HG02973 (cell line): ENCODE measurements around the gene DNASE1L3.
"Not testable (repeated sequence)": the region's sequence is repeated elsewhere in the genome, so short reads cannot be mapped to it uniquely, and the experiment has no call there.

Source experiments
- ATAC-seq: cut with Tn5 transposase; IDR thresholded peaks from one replicate; pipeline ENCODE4 v1.9.1; 2021; ENCODE audit warnings: moderate library complexity; ENCODE audit not compliant: unreplicated experiment

The DNASE1L3 gene

GRCh38 chr3:58202917-58203360, 7.8 kb downstream of the DNASE1L3 start:
- no peak for ATAC-seq

DNA sequence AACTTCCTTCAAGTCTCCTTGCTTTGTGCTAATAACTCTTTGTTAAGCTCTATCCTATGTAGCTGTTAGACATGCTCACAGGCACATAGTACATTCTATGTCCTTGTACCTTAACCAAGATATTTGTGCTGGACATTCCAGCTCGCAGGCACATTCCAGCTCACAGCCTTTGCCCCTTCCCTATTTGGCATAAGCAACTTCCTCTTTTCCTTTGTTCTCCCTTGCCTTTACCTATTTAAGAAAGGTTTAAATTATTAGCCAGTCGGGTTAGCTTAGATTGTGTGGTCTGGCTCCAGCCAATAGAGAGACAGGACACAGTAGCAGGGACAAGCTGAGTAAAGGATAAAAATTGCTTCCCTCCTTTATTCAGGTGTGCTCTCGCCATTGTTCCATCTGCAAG, 9.3 kb downstream of the DNASE1L3 start:
- not testable (repeated sequence) for ATAC-seq

- no peak for ATAC-seq
These were observed 9.9 kb downstream of the DNASE1L3 start for GRCh38 chr3:58200846-58201355.

- ATAC-seq, result no peak
These were observed 10.6 kb downstream of the DNASE1L3 start for GRCh38 chr3:58200121-58200709.

- no peak for ATAC-seq
These were observed 12.0 kb downstream of the DNASE1L3 start for GRCh38 chr3:58198804-58199203.

DNA sequence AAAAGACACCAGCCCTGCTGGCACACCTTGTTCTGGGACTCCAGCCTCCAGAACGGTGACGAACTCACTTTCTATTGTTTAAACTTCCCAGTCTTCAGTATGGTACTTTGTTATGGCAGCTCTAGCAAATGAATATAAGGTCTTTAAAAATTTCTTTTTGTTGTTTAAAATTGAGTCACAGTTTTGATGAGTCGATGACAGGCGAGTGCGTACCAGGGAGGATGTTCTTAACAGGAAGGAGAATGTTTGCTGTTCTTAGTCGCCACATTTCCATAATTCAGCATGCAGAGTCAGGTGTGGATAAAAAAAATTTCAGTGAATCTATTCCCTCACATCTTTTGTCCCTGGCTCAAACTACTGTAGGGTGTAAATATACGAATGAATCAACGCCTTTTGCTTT, 12.4 kb downstream of the DNASE1L3 start:
- no peak for ATAC-seq

DNA sequence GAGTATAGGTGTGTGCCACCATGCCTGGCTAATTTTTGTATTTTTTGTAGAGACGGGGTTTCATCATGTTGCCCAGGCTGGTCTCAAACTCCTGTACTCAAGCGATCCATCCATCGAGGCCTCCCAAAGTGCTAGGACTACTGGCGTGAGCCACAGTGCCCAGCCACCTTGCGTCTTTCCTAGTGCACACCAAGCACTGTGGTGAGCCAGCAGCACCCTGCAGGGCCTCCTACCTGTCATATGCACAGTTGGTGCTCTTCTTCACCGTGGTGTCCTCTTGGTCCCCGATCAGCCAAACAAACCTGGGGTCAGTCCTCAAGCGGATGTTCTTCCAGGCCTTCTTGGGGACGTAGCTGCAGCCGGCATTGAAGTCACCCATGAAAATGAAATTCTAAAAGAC, 13.2 kb downstream of the DNASE1L3 start:
- ATAC-seq, result no peak

- ATAC-seq, result no peak
These were observed 16.9 kb downstream of the DNASE1L3 start for GRCh38 chr3:58193682-58194407.

DNA sequence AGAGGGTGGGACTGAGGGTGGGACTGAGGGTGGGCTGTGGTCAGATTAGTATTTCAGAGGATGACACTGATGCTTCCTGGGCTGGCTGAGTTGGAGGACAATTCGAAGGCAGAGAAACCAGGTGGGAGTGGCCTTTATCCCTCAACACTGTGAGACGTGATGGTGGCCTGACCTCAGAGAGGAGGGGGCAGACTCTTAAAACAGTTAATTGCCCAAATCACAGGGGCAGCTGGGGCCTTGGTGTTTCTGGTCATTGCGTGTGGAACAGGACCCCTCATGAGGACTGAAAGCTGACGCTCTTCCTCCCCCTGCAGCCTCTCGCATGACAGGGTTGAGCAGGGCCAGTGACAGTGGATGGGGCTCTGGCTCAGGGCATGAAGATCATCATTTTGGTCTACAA, 18.7 kb downstream of the DNASE1L3 start:
- ATAC-seq, result no peak

- no peak for ATAC-seq
These were observed 19.3 kb downstream of the DNASE1L3 start for GRCh38 chr3:58191361-58191991.

- no peak for ATAC-seq
These were observed 19.9 kb downstream of the DNASE1L3 start for GRCh38 chr3:58190882-58191281.

- no peak for ATAC-seq
These were observed 20.5 kb downstream of the DNASE1L3 start for GRCh38 chr3:58190291-58190690.

DNA sequence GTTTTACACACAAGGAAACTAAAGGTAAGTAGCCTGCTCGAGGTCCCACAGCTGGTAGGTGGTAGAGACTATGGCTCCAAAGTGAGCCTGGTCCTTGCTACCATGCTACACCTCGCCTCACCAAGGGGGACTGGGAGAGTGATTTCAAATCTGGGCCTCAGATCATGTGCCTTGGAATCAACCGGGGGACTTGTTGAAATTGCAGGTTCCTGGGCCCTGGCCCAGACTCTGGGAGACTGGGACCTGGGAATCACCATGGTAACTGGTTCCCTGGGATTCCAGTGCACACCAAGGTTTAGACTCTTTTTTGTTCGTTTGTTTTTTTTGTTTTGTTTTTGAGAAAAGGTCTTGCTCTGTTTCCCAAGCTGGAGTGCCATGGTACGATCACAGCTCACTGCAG, 21.1 kb downstream of the DNASE1L3 start:
- ATAC-seq, result no peak

- no peak for ATAC-seq
These were observed 21.8 kb downstream of the DNASE1L3 start for GRCh38 chr3:58188921-58189451.

GRCh38 chr3:58188173-58188564, 22.6 kb downstream of the DNASE1L3 start:
- no peak for ATAC-seq

DNA sequence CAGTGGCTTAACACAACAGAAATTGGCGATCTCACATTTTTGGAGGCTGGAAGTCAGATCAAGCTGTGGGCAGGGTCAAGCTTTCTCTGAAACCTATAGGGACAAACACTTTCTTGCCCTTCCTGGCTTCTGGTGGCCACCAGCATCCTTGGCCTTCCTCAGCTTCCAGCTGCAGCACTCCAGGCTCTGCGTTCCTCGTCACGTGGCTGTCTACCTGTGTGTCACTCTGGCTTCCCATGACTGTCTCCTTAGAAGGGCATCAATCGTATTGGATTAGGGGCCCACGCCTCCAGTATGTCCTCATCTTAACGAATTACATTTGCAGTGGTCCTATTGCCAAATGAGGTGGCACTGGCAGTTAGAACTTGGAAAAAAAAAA, 25.8 kb downstream of the DNASE1L3 start:
- no peak for ATAC-seq

GRCh38 chr3:58184309-58184981, 26.3 kb downstream of the DNASE1L3 start:
- ATAC-seq, result no peak

- no peak for ATAC-seq
These were observed 26.9 kb downstream of the DNASE1L3 start for GRCh38 chr3:58183891-58184290.

DNA sequence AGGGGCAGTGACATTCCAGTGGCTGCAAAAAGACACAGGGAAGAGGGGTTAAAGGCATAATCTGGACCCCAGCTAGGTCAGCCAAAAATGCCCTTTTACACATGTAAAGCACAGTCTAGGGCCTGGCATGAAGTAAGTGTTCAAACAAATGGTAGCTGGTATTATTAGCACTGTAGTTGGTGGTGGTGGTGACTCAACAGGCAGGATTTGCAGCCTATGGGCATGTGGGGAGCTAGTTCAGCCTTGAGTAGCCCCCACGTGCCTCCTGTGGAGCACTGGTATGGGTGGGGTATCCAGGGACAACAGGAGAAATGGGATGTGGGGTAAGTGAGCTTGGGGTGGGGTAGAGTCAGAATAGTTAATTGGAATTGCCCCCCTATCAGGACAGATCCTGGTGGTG, 27.6 kb downstream of the DNASE1L3 start:
- ATAC-seq, result no peak

- ATAC-seq, result no peak
These were observed 29.7 kb downstream of the DNASE1L3 start for GRCh38 chr3:58180940-58181587.
